GM04503 (cell line): Measurements from ENCODE around the gene PLXNC1.
A peak's percentile ranks its signal among the peaks of the same experiment; 100 is the strongest.

Experiments
- DNase-seq: peaks from one replicate; pipeline ENCODE4 v3.0.0-alpha.2; 2012; ENCODE audit warnings: low read depth

PLXNC1 gene

GRCh38 chr12:94157981-94158411 is 9.6 kb downstream of the PLXNC1 start:
- no peak for DNase-seq

GRCh38 chr12:94158666-94159065 is 10.3 kb downstream of the PLXNC1 start:
- no peak for DNase-seq

- no peak for DNase-seq
Observed at GRCh38 chr12:94162108-94162507, 13.7 kb downstream of the PLXNC1 start.

DNA sequence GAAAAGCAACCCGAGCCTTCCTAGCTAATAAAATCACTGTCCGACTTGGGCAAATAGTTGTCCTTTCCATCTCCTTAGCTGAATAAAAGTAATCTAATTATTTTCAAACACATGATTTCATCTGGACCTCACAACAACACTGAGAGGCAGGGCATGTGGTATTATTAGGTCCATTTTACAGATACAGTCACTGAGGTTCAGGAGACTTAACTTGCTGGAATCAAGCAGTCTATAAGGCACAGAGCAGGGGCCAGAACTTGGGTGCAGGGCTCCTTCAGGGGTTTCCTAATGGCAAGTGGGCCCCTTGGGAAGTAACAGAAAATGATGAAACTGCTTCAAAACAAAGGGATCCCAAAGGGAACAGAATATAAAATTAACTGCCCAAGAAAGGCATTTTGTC is 15.5 kb downstream of the PLXNC1 start:
- DNase-seq = no peak

DNA sequence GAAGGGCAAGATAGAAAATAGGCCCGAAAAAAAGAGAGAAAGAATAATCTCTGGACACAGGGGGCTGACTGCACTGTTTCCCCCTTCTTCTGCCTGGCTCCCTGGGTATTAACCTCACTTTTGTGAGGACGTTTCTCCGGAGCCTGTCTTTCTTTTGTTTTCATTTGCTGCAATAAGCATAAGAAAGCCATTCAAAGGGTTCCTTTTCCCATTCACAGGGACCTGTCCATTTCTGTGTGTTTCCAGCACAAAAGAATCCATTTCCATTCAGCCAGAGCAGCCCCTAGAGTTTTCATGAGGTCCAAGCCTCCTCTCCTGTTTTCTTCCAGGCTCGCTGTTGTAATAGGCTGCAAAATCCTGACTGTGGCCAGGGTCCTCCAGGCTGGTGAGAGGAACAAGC is 16.8 kb downstream of the PLXNC1 start:
- DNase-seq = no peak

DNA sequence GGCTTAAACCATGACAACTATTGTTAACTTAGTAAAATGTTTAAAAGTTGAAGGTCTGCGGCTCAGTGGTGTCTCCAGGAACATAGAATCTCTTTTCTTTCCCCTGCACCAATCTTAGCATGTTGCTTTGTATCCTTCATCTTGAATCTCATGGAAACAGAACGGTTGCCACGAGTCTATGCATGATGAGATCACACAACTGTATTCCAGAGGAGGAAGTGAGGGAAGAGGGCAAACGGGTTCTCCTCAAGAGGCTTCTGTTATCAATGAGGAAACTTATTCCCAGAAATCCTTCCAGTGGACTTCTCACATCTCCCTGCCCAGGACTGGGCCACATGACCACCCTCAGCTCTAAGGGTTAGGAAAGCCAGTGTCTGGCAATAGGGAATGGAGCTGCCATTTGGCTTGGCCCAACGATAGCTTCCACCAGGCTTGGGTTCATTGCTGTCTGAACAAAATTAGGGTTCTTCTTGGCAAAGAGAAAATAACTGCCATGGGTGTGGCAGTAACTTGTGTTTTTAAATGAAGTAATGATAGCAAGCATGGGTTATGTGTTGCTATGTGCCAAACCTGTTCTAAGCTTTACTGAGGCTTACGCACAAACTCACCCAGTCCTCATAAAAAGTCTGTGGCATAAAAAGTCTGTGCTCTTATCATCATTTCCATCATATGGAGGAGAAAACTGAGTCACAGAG is 17.4 kb downstream of the PLXNC1 start:
- no peak for DNase-seq

- DNase-seq = no peak
Observed at GRCh38 chr12:94167071-94167755, 18.8 kb downstream of the PLXNC1 start.

DNA sequence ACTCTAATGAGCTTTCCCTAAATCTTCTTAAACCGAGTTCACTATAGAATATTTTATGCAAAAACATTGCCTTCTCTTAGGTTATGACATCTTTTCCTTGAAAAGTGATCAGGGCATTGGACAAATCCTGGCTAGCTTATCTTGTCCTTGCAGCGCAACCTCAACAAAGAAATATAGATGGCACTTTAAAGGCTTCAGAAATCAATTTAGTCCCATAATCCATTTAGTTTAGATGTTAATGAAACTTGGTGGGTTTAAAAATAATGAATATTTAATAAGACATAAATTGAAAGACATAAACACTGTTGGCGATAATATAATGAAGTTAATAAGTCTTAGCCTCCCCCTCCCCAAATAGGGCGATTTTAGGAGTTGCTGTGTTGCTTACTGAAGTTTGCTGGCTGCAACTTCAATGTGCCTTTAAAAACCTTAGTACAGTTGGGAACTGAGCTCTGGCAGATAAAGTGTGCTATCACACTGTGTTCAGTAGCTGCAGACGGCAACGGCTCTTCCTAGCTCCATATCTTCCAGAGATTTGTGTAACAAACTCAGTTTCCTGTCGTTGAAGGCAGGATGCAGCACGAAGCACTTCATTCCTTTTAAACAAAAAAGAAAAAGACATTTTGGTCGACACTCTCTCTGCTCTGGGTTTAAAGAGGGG is 19.5 kb downstream of the PLXNC1 start:
- no peak for DNase-seq

DNA sequence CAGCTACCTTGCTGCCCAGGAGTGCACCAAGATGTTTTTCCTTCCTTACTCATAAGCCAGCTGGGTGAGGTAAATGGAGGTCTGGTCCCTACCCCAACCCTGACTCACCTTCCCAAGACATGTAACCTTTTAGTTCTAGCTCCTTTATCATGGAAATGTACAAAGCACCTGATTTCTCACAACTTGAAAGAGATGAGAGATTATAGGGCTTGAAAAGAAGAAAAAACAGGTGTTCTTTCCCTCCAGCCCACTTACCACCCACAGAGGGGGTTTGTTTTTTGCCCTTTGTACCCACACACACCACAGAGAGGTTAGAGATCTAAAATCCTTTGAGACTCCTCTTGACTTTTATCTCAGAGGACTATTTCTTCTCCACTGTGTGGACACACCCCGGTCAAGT is 21.1 kb downstream of the PLXNC1 start:
- no peak for DNase-seq

DNA sequence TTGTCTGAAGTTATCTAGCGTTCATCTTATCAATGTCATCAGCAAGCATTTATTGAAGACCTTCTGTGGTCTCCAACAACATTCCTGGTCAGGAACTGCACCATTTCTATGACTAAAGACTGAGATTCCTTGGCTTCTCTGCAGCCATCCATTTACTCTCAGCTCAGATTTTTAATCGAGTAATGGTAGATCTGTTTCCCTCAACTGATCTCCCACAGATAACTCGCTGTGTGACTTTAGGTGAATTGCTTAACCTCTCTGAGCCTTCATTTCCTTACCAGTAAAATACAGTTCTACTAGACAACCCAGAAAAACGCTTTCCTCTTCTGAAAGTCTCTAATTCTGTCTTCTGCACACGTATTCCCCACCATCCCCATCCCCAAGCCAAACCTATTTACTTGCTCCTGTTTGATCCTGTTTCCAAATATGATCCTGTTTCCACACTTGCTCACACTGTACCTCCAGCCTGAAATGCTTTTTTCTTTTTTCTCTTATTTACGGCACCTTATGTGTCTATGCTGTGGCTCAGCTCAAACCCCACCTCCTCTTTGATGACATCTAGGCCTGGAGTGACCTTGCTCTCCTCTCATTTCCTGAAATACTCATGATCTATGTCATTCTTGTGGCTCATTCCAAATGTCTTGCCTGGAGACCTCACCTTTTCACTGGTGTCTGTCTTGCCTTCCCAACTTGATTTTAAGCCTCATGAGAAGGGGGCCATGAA is 21.8 kb downstream of the PLXNC1 start:
- no peak for DNase-seq

DNA sequence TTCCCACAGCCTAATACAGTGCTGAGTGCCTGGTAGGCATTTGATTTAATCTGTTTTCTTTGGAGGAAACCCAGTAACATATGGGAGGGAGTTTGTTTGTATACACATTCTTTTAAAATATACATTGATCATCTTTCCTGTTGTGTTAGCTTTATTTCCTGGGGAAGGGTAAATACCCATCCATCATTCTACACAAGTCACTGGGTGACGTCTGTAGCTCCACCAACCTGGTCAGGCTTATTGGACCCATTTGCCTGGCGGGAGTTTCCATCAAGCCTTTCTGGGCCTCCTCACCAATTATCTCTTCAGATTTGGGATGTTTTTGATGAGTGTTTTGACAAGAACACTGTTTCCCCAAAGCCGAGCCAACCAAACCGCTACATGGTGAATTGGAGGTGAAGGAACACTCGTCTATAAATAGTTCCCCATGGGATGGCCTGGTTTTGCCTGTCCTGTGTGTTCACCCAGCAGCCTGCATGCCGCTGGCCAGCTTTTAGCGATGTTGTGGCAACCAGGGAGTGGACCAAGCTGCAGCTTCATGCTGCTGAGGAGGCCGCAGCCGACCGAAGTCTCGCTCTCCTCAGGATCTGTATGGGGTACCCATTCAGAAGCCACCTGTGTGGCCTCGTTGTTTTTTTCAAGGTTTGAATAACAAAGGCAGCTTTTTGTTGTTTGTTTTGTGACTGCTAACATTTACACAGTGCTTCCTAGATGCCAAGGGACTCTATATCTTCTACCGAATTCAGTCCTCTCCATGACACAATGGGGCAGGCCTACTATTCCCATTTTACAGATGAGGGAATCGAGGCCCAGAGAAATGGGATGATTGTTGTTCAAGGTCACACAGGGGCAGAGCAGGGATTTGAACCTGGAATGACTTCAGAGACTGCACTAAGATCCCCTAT is 22.6 kb downstream of the PLXNC1 start:
- DNase-seq = no peak

DNA sequence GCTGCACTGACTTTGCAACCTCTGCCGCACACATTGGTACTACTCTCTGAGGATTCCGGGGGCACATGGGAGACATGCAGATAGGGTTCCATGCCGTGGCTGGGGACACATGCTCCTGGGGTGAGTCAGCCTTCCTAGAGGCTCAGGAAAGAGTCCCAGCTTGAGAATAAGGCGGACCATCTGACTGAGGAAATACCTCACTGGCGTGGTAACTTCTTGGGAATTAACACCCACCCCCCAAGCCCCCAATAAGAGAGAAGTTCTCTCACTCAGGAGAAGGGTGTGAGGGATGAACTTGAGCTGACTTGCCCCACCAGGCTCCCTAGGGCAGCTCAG is 23.2 kb downstream of the PLXNC1 start:
- DNase-seq = no peak

- no peak for DNase-seq
Observed at GRCh38 chr12:94172031-94172430, 23.7 kb downstream of the PLXNC1 start.

DNA sequence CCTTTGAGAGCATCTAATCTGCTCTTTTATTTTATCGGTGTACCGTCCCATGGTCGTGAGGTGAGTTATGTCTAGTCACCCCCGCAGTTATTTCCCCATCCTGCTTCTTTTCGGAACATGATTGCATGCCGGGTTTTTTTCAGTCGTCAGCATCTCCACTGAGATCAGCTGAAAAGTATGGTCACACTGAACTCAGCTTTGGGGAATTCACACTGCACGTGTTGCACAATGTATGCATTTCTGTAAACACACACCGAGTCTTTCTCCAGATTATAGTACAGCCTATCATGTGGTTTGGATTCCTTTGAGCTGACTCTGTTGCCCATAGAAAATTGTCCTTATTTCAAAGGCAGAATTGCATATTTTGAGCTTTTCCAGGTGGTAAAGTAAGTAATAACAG is 24.6 kb downstream of the PLXNC1 start:
- DNase-seq = peak; percentile 89

- no peak for DNase-seq
Observed at GRCh38 chr12:94173660-94174265, 25.4 kb downstream of the PLXNC1 start.

- no peak for DNase-seq
Observed at GRCh38 chr12:94174576-94174975, 26.2 kb downstream of the PLXNC1 start.

- no peak for DNase-seq
Observed at GRCh38 chr12:94175763-94176668, 27.6 kb downstream of the PLXNC1 start.

DNA sequence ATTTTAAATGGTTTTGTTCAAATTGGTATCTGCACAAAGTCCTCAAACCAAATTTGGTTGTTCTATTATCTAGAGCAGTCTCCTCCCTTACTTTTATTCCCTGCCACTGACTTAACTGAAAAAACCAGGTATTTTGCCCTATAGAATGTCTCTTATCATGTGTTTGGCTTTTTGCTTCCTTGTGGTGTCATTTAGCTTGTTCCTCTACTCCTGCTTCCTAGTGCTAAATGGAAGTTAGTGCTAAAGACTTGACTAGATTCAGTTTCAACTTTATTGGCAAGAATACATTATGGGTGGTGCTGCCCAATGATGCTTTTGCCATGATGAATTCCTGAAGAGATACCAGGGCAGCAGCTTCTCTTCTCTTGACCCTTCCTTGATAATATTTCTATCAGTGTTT is 29.7 kb downstream of the PLXNC1 start:
- DNase-seq = no peak

DNA sequence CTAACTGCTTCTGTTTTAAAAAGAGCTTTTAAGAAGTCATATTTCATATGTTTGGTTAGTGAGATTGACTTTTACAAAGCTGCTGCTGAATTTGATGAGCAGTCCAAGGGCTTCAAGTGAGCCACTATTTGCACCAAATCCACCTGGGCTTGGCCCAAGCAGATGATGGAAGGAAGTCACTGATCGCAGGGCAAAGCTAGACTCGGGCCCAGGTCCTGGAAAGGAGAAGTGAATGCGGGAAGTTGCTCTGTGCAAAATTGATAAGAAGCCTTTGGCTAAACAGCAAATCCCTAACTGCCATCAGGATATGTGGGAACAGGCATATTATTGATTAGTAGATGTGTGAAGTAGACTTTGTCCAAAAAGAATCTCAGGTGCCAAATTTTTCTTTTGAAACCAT is 30.5 kb downstream of the PLXNC1 start:
- DNase-seq = no peak

DNA sequence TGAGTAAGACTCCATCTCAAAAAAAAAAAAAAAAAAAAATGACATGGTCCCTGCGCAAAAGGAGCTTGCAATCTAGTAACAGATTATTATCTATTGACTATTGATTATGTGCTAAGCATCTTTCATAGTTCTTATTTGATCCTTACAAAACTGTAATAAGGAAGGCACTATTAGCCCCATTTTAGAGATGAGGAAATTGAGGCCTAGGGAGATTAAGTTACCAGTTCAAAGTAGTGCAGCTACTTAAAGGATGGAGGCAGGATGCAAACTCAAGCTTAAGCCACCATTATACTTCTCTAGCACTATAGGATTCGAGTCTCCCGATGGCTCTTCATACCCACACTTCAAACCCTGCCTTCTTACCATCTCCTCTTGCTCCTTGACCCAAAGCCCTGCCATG is 31.3 kb downstream of the PLXNC1 start:
- DNase-seq = no peak
